ENCODE data around the gene GMCL2. TPM values are rescaled to one million over a fixed set of nuclear protein-coding genes. Genes with fewer than 3 reads are reported as not detected.

Gene GMCL2
- total RNA-seq, 1 experiment from 2014 or later: not detected

Other genes starting within 250 kb of the GMCL2 start
- not detected for gene PROP1, start 191.1 kb downstream of the GMCL2 start, total RNA-seq (2021; ENCODE audit: unreplicated experiment)
- 5.2 TPM for gene N4BP3, start 73.8 kb downstream of the GMCL2 start, total RNA-seq (2021; ENCODE audit: unreplicated experiment)
- 24.1 TPM for gene RMND5B, start 56.4 kb downstream of the GMCL2 start, total RNA-seq (2021; ENCODE audit: unreplicated experiment)
- 260 TPM for gene NHP2, start 33.5 kb downstream of the GMCL2 start, total RNA-seq (2021; ENCODE audit: unreplicated experiment)
- gene HNRNPAB, start 17.2 kb upstream of the GMCL2 start, total RNA-seq (2021; ENCODE audit: unreplicated experiment): 273 TPM
- gene PHYKPL, start 45.4 kb upstream of the GMCL2 start, total RNA-seq (2021; ENCODE audit: unreplicated experiment): 57.8 TPM